Limb (tissue), 2 donors: ENCODE measurements around the gene NR1H4.
"Not testable (repeated sequence)": the region's sequence is repeated elsewhere in the genome, so short reads cannot be mapped to it uniquely, and the experiment has no call there.

ENCODE experiments used
- DNase-seq, 2 donors: peaks; one replicate each; pipeline ENCODE4 v3.0.0-alpha.2; 2016; ENCODE audit errors: extremely low spot score in 2 of 2

The NR1H4 gene

GRCh38 chr12:100566887-100567637 lies 93.4 kb downstream of the NR1H4 start:
- DNase-seq: no peak

GRCh38 chr12:100567945-100568344 lies 94.3 kb downstream of the NR1H4 start:
- no peak for DNase-seq

- DNase-seq: no peak
Measured at GRCh38 chr12:100572184-100572583, 98.5 kb downstream of the NR1H4 start.

GRCh38 chr12:100573292-100574186 lies 99.9 kb downstream of the NR1H4 start, which contains the start of gene GAS2L3:
TSS of gene GAS2L3 (plus strand) at chr12:100573684. CDS start at chr12:100594905, 21,221 bp downstream.
- peak; percentile 90 to 91 for DNase-seq

GRCh38 chr12:100574187-100575074 lies 100.8 kb downstream of the NR1H4 start:
- DNase-seq: peak; percentile 20 to 45

- no peak for DNase-seq
Measured at GRCh38 chr12:100576331-100577036, 102.8 kb downstream of the NR1H4 start.

- DNase-seq: no peak
Measured at GRCh38 chr12:100578923-100579322, 105.3 kb downstream of the NR1H4 start.

GRCh38 chr12:100579844-100580243 lies 106.2 kb downstream of the NR1H4 start:
- DNase-seq: no peak

- no peak for DNase-seq
Measured at GRCh38 chr12:100584256-100584655, 110.6 kb downstream of the NR1H4 start.

GRCh38 chr12:100591979-100592378 lies 118.3 kb downstream of the NR1H4 start:
- DNase-seq: no peak

GRCh38 chr12:100593490-100593889 lies 119.8 kb downstream of the NR1H4 start:
- peak in 1 of 2 donors; percentile 12 for DNase-seq

- DNase-seq: no peak
Measured at GRCh38 chr12:100601626-100602025, 128.0 kb downstream of the NR1H4 start.

GRCh38 chr12:100602997-100603396 lies 129.3 kb downstream of the NR1H4 start:
- DNase-seq: not testable (repeated sequence)

GRCh38 chr12:100608776-100609175 lies 135.1 kb downstream of the NR1H4 start:
- no peak for DNase-seq

GRCh38 chr12:100610666-100611430 lies 137.2 kb downstream of the NR1H4 start:
- DNase-seq: no peak

GRCh38 chr12:100612606-100613005 lies 138.9 kb downstream of the NR1H4 start:
- DNase-seq: no peak
